WTC11 (cell line): ENCODE data around the gene RRP7A.

Source experiments
- CREB1 ChIP-seq: sonication (generic); formaldehyde crosslinking; IDR thresholded peaks from 2 replicates; pipeline ENCODE4 v1.8.0; 2023; ENCODE audit warnings: mild to moderate bottlenecking, missing genetic modification reagents
- ELF4 ChIP-seq: sonication (generic); formaldehyde crosslinking; IDR thresholded peaks from 2 replicates; pipeline ENCODE4 v1.8.1; 2022; ENCODE audit warnings: low read depth, mild to moderate bottlenecking, moderate library complexity, missing genetic modification reagents
- ESRRA ChIP-seq: sonication (generic); formaldehyde crosslinking; IDR thresholded peaks from 2 replicates; pipeline ENCODE4 v1.8.1; 2022; ENCODE audit warnings: mild to moderate bottlenecking, missing genetic modification reagents, borderline replicate concordance
- FOXK1 ChIP-seq: sonication (generic); formaldehyde crosslinking; IDR thresholded peaks from 2 replicates; pipeline ENCODE4 v1.8.0; 2022; ENCODE audit warnings: mild to moderate bottlenecking, moderate library complexity, missing genetic modification reagents
- GABPB1 ChIP-seq: sonication (generic); formaldehyde crosslinking; IDR thresholded peaks from 2 replicates; pipeline ENCODE4 v1.8.1; 2023; ENCODE audit warnings: mild to moderate bottlenecking, missing genetic modification reagents
- JUN ChIP-seq: sonication (generic); formaldehyde crosslinking; IDR thresholded peaks from 2 replicates; pipeline ENCODE4 v1.8.0; 2023; ENCODE audit warnings: mild to moderate bottlenecking, missing genetic modification reagents
- NFE2L1 ChIP-seq: sonication (generic); formaldehyde crosslinking; IDR thresholded peaks from 2 replicates; pipeline ENCODE4 v1.8.1; 2023; ENCODE audit warnings: missing genetic modification reagents
- RELA ChIP-seq: sonication (generic); formaldehyde crosslinking; IDR thresholded peaks from 2 replicates; pipeline ENCODE4 v1.8.1; 2022; ENCODE audit warnings: missing genetic modification reagents, mild to moderate bottlenecking, borderline replicate concordance
- SP1 ChIP-seq: sonication (generic); formaldehyde crosslinking; conservative IDR thresholded peaks from 2 replicates; pipeline ENCODE4 v1.8.1; 2022; ENCODE audit warnings: missing genetic modification reagents
- TF ChIP-seq, protein P1 (sequence below): sonication (generic); formaldehyde crosslinking; IDR thresholded peaks from 2 replicates; pipeline ENCODE4 v1.8.0; 2023; ENCODE audit warnings: missing genetic modification reagents
- TF ChIP-seq, protein P2 (sequence below): fragments of 200-600 bp; IDR thresholded peaks from 2 replicates; pipeline ENCODE4 v1.8.0; 2022; ENCODE audit warnings: antibody characterized with exemption
- TF ChIP-seq, protein P3 (sequence below): sonication (generic); formaldehyde crosslinking; IDR thresholded peaks from 2 replicates; pipeline ENCODE4 v1.8.1; 2022; ENCODE audit warnings: low read depth, missing genetic modification reagents, borderline replicate concordance
- TF ChIP-seq, protein P4 (sequence below): sonication (generic); formaldehyde crosslinking; IDR thresholded peaks from 2 replicates; pipeline ENCODE4 v1.8.1; 2022; ENCODE audit warnings: low read depth, mild to moderate bottlenecking, moderate library complexity, missing genetic modification reagents, borderline replicate concordance

DNA sequence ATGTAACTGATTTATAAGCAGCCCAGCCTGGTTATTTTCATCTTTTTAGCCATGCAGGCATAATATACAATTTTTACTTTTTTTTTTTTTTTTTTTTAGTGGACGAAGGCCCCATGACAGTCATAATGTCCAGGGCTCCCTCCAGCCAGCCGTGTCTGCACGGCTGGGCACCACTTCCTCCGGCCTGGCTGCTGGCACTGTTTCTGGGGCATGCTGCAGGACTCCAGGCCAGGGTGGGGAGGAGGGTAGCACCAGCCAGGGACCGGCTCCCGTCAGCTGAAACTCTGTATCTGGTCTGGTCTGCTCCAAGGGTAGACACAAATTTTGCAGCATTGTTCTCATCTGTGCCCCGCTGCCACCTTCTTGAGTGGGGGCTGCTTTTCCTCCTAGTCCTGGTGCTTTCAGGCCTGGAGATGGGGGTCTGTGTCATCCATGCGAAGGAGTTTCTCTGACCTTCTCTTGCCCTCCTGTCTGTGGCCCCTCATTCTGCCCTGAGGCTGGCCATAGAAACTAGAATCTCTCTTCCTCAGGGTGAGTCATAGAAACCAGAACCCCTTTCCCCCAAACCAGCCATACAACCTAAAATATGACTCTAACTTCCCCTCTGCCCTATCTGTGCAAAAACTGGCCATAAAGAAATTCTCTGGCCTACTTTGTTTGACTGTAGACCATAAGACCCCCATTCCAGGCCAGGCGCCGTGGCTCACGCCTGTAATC lies 9.2 kb upstream of the RRP7A start:
- TF ChIP-seq, protein P1, sequence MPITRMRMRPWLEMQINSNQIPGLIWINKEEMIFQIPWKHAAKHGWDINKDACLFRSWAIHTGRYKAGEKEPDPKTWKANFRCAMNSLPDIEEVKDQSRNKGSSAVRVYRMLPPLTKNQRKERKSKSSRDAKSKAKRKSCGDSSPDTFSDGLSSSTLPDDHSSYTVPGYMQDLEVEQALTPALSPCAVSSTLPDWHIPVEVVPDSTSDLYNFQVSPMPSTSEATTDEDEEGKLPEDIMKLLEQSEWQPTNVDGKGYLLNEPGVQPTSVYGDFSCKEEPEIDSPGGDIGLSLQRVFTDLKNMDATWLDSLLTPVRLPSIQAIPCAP: no peak
- TF ChIP-seq CREB1 (CRISPR knock-in tag) (no peak), NFE2L1 (no peak), FOXK1 (no peak), ELF4 (no peak), RELA (CRISPR knock-in tag) (no peak), JUN (CRISPR knock-in tag) (no peak), SP1 (CRISPR knock-in tag) (no peak), GABPB1 (CRISPR knock-in tag) (no peak), ESRRA (no peak)
- TF ChIP-seq, protein P2, sequence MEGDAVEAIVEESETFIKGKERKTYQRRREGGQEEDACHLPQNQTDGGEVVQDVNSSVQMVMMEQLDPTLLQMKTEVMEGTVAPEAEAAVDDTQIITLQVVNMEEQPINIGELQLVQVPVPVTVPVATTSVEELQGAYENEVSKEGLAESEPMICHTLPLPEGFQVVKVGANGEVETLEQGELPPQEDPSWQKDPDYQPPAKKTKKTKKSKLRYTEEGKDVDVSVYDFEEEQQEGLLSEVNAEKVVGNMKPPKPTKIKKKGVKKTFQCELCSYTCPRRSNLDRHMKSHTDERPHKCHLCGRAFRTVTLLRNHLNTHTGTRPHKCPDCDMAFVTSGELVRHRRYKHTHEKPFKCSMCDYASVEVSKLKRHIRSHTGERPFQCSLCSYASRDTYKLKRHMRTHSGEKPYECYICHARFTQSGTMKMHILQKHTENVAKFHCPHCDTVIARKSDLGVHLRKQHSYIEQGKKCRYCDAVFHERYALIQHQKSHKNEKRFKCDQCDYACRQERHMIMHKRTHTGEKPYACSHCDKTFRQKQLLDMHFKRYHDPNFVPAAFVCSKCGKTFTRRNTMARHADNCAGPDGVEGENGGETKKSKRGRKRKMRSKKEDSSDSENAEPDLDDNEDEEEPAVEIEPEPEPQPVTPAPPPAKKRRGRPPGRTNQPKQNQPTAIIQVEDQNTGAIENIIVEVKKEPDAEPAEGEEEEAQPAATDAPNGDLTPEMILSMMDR: no peak
- TF ChIP-seq, protein P3, sequence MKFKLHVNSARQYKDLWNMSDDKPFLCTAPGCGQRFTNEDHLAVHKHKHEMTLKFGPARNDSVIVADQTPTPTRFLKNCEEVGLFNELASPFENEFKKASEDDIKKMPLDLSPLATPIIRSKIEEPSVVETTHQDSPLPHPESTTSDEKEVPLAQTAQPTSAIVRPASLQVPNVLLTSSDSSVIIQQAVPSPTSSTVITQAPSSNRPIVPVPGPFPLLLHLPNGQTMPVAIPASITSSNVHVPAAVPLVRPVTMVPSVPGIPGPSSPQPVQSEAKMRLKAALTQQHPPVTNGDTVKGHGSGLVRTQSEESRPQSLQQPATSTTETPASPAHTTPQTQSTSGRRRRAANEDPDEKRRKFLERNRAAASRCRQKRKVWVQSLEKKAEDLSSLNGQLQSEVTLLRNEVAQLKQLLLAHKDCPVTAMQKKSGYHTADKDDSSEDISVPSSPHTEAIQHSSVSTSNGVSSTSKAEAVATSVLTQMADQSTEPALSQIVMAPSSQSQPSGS (CRISPR knock-in tag): no peak
- TF ChIP-seq, protein P4, sequence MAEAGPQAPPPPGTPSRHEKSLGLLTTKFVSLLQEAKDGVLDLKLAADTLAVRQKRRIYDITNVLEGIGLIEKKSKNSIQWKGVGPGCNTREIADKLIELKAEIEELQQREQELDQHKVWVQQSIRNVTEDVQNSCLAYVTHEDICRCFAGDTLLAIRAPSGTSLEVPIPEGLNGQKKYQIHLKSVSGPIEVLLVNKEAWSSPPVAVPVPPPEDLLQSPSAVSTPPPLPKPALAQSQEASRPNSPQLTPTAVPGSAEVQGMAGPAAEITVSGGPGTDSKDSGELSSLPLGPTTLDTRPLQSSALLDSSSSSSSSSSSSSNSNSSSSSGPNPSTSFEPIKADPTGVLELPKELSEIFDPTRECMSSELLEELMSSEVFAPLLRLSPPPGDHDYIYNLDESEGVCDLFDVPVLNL (CRISPR knock-in tag): no peak
